Inflammatory macrophage treated with lipopolysaccharide for 1 hour (primary cell): ENCODE data around the gene ZNF738.
"Not testable (repeated sequence)": the region's sequence is repeated elsewhere in the genome, so short reads cannot be mapped to it uniquely, and the experiment has no call there.

ENCODE experiments used
- DNase-seq, 2 donors: peaks; one replicate each; pipeline ENCODE4 v3.0.0-alpha.2; 2020 to 2022

The ZNF738 gene

DNA sequence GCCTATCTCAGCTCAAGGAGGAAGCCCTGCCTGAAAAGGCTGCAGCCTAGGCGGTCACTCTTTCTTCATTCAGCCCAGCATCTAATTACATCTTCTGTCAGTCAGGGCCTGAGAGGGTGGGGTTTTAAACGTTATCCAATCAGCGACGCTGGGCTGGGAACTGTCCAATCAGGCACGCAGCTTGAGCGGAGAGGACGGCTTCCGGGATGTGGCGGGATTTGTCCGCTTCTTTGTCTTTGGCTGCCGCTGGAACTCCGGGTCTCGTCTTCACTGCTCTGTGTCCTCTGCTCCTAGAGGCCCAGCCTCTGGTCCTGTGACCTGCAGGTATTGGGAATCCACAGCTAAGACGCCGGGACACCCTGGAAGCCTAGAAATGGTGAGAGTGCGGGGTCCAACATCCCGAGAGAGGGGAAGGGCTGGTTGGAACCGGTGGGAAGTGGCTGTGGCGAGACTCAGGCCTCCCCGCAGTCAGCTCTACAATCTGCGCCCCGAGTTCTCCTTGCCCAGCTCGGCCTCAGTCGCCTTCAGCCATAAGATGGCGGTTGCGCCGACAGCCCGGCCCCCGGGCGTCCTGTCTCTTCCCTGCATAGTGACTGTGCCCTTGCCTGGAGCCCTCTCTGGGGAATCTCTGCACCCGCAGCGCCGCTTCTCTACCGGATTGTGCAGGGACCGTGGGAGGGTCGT is at the start of gene ZNF738:
Gene ZNF738 (plus strand): TSS at position 233 of the 684 bp plus-strand sequence. CDS start 141 bp downstream, at position 374.
- DNase-seq, result peak; percentile 92 to 93

DNA sequence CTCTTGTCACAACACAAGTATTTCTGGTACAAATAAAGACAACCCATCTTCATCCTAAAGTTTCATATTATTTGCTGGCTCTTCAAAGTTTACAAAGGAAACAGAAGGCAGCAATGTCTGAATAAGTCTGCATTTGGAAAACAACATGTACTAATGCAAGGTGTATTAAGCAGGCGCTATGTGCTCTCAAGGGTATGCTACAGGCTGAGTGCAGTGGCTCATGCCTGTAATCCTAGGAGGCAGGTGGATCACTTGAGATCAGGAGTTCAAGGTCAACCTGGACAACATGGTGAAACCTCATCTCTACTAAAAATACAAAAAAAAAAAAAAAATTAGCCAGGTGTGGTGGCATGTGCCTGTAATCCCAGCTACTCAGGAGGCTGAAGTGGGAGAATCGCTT is 46.0 kb upstream of the ZNF738 start:
- not testable (repeated sequence) for DNase-seq

DNA sequence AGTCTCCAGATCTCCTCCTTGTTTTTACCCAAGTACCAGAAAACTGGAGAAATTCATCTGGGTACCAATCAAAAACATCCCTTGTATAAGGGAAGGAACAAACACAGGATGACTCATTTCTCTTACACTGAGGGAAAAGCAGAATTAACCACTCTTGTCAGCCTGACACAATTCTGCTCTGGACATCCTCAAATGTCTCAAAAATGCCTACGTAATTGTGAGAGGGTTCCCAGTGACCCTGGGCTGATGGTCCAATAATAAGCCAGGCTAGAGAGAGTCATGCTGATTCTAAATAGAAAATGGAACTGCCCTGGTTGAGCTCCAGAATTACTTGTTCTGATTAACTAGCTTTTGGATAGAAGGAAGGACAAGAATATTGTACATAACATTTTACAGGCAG is 44.1 kb upstream of the ZNF738 start:
- peak; percentile 66 to 80 for DNase-seq

DNA sequence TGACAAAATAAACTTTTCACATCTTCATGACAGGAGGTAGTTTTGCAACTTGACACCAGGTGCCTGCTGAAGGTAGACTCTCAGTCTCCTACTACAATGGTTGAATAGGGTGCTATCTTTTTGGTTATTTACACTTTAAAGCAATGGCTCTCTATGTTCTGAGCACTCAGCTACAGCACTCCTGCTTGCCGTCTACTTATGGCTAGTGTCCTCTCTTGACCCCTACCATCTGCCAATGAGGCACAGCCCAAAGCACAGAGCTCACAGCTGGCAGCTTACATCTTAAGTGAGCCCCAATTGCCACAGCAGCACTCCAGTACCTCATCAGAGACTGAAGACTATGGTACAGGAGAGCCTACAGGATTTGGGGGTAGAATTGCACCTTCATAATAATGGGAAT is 41.0 kb upstream of the ZNF738 start:
- no peak for DNase-seq

DNA sequence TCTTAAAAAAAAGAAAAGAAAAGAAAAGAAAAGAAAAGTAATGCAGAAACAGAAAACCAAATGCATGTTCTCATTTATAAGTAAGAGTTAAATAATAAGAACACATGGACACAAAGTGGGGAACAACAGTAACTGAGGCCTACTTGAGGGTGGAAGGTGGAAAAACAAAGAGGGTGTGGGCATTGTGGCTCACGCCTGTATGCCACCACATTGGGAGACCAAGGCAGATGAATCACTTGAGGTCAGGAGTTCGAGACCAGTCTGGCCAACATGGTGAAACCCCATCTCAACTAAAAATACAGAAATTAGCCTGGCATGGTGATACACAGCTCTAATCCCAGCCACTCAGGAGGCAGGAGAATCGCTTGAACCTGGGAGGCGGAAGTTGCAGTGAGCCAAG is 37.7 kb upstream of the ZNF738 start:
- DNase-seq, result no peak

DNA sequence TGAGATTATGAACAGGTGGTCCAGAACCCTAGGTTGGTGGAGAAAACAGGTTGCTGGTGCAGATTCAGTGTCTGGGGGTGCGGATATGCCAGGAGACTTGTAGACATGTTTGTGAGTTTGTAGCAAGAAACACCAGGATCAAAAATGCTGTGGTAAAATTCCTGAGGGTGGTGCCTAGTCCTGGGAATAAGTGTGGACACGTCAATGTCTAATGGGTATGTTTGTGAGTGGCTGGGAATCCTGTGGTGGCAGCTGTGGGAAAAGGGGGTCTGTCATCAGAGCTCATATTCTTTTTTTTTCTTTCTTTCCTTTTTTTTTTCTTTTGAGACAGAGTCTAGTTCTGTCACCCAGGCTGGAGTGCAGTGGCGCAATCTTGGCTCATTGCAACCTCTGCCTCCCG is 36.8 kb upstream of the ZNF738 start:
- no peak for DNase-seq

DNA sequence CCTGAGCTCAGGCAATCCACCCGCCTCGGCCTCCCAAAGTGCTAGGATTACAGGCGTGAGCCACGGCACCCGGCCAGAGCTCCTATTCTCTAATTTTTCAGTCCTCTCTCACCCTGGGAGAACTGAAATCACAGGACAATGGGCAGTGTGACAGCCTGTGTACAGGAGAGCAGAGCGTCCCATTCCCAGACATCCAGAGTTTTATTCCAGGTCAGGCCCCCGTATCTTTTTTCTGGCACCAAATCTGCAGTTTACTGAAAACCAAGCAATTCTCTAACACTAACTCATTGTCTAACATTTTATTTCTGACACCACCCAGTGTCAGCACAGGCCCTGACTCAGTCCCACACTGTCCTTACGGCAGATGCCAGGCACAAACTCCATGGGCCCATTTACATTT is 36.3 kb upstream of the ZNF738 start:
- no peak for DNase-seq

DNA sequence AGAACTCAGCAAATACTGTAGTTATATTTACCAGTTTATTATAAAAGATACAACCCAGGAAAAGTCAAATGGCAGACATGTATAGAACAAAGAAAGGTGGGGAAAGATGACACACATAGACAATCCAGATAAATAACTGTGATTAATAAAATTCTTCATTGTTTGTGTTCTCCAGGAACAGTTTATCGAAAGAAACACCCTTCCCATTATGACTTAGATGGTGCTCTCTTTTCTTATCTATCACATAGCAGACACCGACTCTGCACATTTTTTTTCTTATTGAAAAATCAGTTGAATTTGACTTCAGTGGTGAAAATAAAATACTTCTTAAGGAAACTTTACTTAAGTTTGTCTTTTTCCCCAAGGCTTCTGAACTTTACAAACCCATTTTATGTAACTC is 35.8 kb upstream of the ZNF738 start:
- no peak for DNase-seq

DNA sequence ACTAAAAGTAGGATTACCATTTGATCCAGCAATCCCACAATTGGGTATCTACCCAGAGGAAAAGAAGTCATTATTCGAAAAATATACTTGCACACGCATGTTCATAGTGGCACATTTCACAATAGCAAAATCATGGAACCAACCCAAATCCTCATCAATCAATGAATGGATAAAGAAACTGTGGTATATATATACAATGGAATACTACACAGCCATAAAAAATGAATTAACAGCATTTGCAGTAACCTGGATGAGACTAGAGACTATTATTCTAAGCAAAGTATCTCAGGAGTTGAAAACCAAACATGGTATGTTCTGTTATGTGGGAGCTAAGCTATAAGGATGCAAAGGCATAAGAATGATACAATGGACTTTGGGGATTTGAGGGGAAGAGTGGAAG is 32.6 kb upstream of the ZNF738 start:
- no peak for DNase-seq

DNA sequence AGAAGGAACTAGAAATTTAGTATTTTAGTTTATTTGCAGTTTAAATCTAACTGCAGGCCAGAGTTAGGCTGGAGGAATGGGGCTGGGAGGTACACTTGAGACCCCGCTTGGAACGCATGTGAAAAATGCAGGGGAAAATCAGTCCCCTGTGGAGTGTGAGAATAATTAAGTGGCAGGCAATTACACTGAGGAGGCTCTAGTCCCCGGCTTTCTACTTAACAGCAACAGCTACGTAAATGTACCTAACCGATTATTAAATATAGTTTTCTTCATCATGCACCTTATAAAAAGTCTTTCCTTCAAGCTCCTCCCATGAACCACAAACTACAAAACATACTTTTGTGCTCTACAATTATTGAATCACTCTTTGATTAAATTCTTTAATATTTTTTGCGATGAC is 30.4 kb upstream of the ZNF738 start:
- peak in 1 of 2 donors; percentile 12 for DNase-seq

DNA sequence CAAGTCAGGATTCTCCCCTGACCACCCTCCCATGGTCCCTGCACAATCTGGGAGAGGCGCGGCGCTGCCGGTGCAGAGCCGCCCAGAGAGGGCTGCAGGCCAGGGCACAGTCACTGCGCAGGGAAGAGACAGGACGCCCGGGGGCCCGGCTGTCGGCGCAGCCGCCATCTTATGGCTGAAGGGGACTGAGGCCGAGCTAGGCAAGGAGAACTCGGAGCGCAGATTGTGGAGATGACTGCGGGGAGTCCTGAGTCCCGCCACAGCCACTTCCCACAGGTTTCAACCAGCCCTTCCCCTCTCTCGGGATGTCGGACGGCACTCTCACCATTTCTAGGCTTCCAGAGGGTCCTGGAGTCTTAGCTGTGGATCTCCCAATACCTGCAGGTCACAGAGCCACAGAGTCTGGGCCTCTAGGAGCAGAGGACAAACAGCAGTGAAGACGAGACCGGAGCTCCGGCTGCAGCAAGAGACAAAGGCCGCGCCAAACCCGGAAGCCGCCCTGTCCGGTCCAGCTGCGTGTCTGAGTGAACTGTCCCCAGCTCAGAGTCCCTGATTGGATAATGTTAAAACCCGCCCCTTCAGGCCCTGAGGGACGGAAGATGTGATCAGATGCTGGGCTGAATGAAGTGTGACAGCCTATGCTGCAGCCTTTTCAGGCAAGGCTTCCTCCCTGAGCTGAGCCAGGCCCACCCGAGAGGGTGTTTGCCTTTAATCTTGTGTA is 29.8 kb upstream of the ZNF738 start, which contains the start of gene ZNF708:
Gene ZNF708 (minus strand): TSS at position 526 of the 721 bp plus-strand sequence. CDS start 198 bp downstream, at position 328.
- peak; percentile 88 to 93 for DNase-seq

DNA sequence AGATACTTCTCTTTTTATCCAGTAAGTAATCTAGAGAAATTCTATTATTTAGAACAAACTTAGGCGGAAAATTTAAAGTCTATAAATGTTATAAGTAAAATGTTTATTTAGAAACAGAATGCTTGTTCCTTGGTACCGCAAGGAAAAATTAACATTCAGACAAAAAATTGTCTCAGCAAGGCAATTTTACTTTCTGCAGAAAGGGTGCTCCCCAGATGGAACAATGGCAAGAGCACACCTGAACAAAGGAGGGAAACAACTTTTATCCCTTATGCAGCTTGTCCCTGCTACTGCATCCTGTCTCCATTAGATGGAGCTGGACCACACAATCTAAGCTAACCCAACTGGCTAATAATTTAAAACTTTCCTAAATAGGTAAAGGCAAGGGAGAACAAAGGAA is 23.1 kb upstream of the ZNF738 start:
- DNase-seq, result no peak

DNA sequence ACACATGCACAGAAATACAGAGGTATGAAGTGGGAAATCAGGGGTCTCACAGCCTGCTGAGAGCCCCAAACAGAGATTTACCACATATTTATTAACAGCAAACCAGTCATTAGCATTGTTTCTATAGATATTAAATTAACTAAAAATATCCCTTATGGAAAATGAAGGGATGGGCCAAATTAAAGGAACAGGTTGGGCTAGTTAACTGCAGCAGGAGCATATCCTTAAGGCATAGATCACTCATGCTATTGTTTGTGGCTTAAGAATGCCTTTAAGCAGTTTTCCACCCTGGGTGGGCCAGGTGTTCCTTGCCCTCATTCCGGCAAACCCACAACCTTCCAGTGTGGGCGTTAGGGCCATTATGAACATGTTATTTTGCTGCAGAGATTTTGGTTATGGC is 14.0 kb upstream of the ZNF738 start:
- not testable (repeated sequence) for DNase-seq

DNA sequence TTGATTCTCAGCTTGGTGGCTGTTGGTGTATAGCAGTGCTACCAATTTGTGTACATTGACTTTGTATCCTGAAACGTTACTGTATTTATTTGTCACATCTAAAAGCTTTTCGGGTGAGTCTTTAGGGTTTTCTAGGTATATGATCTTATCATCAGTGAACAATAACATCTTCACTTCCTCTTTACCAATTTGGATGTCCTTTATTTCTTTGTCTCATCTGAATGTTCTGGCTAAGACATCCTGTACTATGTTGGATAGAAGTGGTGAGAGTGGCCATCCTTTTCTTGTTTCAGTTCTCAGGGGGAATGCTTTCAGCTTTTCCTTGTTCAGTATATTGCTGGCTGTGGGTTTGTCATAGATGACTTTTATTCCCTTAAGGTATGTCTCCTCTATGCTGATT is 6.0 kb upstream of the ZNF738 start:
- DNase-seq, result no peak

DNA sequence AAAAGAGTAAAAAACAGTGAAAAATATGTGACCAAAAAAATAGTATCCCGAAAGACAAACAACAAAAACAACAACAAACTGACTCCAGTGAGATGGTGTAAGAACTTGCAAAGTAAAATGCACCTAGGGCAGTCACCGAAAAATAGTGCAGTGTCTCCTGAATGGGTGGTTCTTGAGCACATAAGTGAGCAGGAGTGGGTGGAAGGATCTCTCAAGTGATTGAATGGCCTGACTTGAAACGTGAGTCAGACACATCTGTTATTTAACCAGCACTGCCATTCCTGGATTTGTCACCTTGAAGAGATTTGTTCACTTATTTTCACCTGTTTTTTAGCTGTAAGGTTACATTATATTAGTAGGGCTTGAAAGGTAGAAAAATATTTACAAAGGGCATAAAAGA is 3.5 kb downstream of the ZNF738 start:
- DNase-seq, result no peak

DNA sequence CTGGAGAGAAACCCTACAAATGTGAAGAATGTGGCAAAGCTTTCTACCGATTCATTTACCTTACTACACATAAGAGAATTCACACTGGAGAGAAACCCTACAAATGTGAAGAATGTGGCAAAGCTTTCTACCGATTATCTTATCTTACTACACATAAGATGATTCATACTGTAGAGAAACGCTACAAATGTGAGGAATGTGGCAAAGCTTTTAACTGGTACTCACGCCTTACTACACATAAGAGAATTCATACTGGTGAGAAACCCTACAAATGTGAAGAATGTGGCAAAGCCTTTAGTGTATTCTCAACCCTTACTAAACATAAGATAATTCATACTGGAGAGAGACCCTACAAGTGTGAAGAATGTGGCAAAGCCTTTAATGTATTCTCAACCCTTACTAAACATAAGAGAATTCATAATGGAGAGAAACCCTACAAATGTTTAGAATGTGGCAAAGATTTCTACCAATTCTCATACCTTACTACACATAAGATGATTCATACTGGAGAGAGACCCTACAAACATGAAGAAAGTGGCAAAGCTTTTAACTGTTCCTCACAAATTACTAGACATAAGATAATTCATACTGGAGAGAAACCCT is 25.3 kb downstream of the ZNF738 start:
- no peak for DNase-seq

DNA sequence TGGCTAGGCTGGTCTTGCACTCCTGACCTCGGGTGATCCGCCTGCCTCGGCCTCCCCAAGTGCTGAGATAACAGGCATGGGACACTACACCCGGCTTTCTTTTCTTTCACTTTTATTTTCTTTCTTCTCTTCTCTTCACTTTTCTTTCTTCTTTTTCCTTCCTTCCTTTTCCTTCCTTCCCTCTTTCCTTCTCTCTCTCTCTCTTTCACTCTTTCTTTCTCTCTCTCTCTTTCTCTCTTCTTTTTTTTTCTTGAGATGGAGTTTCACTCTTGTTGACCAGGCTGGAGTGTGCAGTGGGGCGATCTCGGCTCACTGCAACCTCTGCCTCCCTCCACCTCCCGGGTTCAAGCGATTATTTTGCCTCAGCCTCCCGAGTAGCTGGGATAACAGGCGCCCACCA is 37.3 kb downstream of the ZNF738 start:
- no peak for DNase-seq

DNA sequence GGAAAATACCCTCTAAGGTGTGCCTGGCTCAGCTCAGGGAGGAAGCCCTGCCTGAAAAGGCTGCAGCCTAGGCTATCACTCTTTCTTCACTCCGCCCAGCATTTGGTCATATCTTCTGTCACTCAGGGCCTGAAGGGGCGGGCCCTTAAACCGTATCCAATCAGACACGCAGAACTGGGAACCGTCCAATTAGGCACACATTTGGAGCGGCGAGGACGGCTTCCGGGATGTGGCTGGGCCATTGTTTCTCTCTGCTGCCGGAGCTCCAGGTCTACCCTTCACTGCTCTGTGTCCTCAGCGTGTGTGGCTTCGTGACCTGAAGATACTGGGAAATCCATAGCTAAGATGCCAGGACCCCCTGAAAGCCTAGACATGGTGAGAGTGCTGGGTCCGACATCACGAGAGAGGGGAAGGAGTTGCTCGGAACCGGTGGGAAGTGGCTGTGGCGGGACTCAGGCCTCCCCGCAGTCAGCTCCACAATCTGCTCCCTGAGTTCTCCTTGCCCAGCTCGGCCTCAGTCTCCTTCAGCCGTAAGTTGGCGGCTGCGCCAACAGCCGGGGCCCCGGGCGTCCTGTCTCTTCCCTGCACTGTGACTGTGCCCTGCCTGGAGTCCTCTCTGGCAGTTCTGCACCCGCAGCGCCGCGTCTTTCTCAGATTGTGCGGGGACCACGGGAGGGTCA is 38.2 kb downstream of the ZNF738 start, which contains the start of gene ZNF493:
Gene ZNF493 (plus strand): TSS at position 241 of the 680 bp plus-strand sequence. CDS start 105 bp downstream, at position 346.
- DNase-seq, result peak; percentile 87 to 93

DNA sequence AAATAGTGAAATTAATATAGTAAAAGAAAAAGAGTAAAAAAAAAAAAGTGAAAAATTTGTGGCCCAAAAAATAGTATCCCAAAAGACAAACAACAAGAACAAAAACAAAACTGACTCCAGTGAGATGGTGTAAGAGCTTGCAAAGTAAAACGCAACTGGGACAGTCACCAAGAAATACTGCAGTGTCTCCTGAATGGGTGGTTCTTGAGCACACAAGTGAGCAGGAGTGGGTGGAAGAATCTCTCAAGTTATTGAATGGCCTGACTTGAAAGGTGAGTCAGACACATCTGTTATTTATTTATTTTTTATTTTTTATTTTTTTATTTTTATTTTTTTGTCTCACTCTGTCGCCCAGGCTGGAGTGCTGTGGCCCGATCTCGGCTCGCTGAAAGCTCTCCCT is 40.1 kb downstream of the ZNF738 start:
- no peak for DNase-seq

DNA sequence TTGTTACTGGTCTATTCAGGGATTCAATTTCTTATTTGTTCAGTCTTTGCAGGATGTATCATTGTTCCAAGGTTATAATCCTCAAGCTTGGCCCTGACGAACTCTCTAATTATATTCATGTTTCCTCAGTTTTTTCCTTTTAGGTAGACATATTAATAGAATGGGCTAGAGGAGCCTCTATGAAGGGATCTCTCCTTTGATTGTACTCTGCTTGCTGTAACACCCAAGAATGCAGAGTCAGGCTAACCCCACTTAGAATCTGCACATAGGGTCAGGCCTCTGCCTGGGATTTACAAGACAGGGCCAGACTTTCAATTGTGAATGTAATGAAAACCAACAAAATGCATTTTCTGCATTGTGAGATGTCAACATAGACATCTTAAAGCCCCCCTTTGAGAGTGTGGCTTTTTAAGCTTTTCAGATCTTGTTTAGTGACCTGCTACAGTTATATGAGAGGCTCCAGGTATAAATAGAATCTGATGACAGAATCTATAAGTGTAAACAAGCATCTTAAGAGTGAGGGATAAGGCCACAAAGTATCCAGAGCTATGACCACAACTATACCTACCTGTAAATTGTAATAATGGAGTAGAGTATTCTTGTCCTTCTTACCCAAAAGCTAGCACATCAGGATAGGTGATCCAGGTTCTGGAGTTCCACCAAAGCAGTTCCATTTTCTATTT is 43.6 kb downstream of the ZNF738 start:
- DNase-seq, result no peak

DNA sequence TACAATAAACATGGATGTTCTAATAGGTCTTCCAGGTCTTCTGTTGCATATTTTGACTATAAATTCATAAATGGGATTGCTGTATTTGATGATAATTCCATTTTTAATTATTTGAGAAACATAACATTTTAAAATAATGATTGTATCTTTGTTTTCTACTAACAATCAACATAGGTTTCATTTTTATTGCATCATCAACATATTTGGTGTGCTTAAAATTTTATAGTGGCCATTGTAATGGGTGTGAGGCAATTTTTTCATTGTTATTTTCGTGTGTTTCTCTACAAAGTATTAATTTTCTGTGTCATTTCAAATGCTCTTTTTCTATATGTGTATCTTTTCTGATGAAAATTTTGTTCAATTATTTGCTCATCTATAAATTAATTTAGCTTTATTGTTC is 51.4 kb downstream of the ZNF738 start:
- DNase-seq, result no peak

DNA sequence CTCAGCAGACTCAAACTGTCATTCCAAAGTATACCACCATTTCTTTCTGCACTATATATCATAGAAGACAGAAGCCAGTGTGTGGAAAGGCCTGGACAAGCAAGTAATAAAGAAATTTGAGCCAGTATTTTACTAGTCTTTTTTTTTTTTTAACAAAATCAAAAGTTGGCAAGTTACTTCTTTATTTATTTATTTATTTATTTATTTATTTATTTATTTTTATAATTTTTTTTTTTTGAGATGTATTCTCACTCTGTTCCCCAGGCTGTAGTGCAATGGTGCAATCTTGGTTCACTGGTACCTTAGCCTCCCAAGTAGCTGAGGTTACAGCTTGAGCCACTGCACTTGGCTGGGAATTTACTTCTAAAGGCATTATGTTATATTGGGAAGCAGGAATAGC is 63.4 kb downstream of the ZNF738 start:
- no peak for DNase-seq
